PC-9 (cell line): Measurements from ENCODE around the gene B4GALT7.

Experiments used
- EZH2 ChIP-seq: fragments of 200-600 bp; sonication (generic); IDR thresholded peaks from 2 replicates; pipeline ENCODE4 v1.8.0; 2017; ENCODE audit warnings: antibody characterized with exemption, low read depth
- TF ChIP-seq, protein P1 (sequence below): fragments of 200-600 bp; sonication (generic); conservative IDR thresholded peaks from 2 replicates; pipeline ENCODE4 v1.6.1; 2017; ENCODE audit warnings: mixed run types, antibody characterized with exemption, mild to moderate bottlenecking, moderate library complexity

DNA sequence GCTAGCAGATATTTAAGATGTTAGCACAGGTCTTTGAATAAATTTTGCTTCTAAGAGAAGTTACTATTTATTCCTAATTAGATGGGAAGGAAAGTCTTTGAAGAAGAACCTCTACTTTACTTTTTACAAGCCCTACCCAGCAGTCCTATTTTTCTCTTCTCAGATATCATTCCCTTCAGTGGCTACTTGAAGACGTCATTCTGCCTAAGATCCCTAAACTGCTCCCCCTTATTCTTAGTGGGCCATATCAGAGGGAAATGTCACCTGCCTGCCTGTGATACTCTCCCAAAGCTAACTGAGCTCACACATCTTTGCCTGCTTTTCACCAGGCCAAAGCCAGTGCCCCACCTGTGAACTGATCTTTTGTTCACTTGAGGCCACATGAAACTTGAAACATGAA lies 24.4 kb upstream of the B4GALT7 start:
- TF ChIP-seq, protein P1, sequence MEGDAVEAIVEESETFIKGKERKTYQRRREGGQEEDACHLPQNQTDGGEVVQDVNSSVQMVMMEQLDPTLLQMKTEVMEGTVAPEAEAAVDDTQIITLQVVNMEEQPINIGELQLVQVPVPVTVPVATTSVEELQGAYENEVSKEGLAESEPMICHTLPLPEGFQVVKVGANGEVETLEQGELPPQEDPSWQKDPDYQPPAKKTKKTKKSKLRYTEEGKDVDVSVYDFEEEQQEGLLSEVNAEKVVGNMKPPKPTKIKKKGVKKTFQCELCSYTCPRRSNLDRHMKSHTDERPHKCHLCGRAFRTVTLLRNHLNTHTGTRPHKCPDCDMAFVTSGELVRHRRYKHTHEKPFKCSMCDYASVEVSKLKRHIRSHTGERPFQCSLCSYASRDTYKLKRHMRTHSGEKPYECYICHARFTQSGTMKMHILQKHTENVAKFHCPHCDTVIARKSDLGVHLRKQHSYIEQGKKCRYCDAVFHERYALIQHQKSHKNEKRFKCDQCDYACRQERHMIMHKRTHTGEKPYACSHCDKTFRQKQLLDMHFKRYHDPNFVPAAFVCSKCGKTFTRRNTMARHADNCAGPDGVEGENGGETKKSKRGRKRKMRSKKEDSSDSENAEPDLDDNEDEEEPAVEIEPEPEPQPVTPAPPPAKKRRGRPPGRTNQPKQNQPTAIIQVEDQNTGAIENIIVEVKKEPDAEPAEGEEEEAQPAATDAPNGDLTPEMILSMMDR: no peak
- TF ChIP-seq EZH2: no peak
